GM12878 (cell line): ENCODE data around the gene CYP4A22. TPM values are rescaled to one million over a fixed set of nuclear protein-coding genes. Genes with fewer than 3 reads are reported as not detected.

Source experiments
- ATAC-seq: fragments of 200-7000 bp; cut with Tn5 transposase; 3 replicates; pipeline ENCODE4 v1.9.1; 2020; ENCODE audit warnings: mild to moderate bottlenecking, moderate library complexity
- BruUV-seq: library from RNA; stranded (reverse); fragments of 400-500 nt; replicated peaks from 2 replicates; lab custom pipeline; 2021; lab: Mats Ljungman, UMichigan
- CTCF ChIA-PET: fragments of 300-600 bp; sonication (Branson Sonifier 250); formaldehyde crosslinking; extraction: SDS; loops from one replicate; lab custom pipeline; 2021; ENCODE audit warnings: inconsistent platforms; lab: Yijun Ruan, JAX
- POLR2A ChIA-PET: fragments of 350-600 bp; formaldehyde crosslinking; extraction: SDS; loops from one replicate; lab custom pipeline; 2021; ENCODE audit warnings: inconsistent platforms; lab: Charles Lee
- RAD21 ChIA-PET: fragments of 300-600 bp; sonication (Branson Sonifier 250); formaldehyde crosslinking; loops from one replicate; lab custom pipeline; 2023; ENCODE audit warnings: antibody characterized with exemption; ENCODE audit not compliant: unreplicated experiment; lab: Charles Lee
- SMC1A ChIA-PET: fragments of 300-600 bp; sonication (Branson Sonifier 250); formaldehyde crosslinking; loops from one replicate; lab custom pipeline; 2023; ENCODE audit not compliant: unreplicated experiment, uncharacterized antibody; lab: Charles Lee
- DNase-seq: peaks from one replicate; pipeline ENCODE4 v3.0.0-alpha.2; 2011; ENCODE audit warnings: low read depth, low spot score
- FAIRE-seq: peaks from 3 replicates; lab custom pipeline; 2011; peaks lifted over from hg19 to GRCh38; lab: Jason Lieb, UNC
- H2AFZ ChIP-seq: 2 replicates; pipeline ENCODE4 v1.6.0; 2011; ENCODE audit warnings: low read depth, low read length, control low read depth; ENCODE audit not compliant: control insufficient read depth
- H3K27ac ChIP-seq: 2 replicates; pipeline ENCODE4 v1.5.1; 2011; ENCODE audit warnings: control low read depth; ENCODE audit not compliant: control insufficient read depth, insufficient read depth
- H3K27me3 ChIP-seq, 2 experiments: replicated peaks in 1 of 2; 2 replicates each; pipeline versions ENCODE4 v1.6.0 to v1.6.1; 2011; ENCODE audit warnings: low read length in 1 of 2; ENCODE audit not compliant: control insufficient read depth in 2 of 2, insufficient read depth in 2 of 2
- H3K36me3 ChIP-seq, 2 experiments: 2 replicates each; pipeline ENCODE4 v1.5.1; 2011; ENCODE audit warnings: low read length in 1 of 2; ENCODE audit not compliant: control insufficient read depth in 2 of 2, insufficient read depth in 2 of 2
- H3K4me1 ChIP-seq: 2 replicates; pipeline ENCODE4 v1.6.1; 2011; ENCODE audit warnings: mild to moderate bottlenecking, low read length, moderate library complexity, mixed read lengths; ENCODE audit not compliant: control insufficient read depth, insufficient read depth
- H3K4me2 ChIP-seq: 2 replicates; pipeline ENCODE4 v1.6.0; 2011; ENCODE audit warnings: control low read depth; ENCODE audit not compliant: control insufficient read depth, insufficient read depth
- H3K4me3 ChIP-seq: fragments of 200-600 bp; sonication (generic); 2 replicates; pipeline ENCODE4 v1.5.1; 2016
- H3K79me2 ChIP-seq: 2 replicates; pipeline ENCODE4 v1.6.0; 2011; ENCODE audit warnings: low read length; ENCODE audit not compliant: control insufficient read depth, insufficient read depth
- H3K9ac ChIP-seq: 2 replicates; pipeline ENCODE4 v1.8.0; 2011; ENCODE audit warnings: low read length, control low read depth, mixed read lengths; ENCODE audit not compliant: control insufficient read depth, insufficient read depth
- H3K9me3 ChIP-seq: replicated peaks from 3 replicates; pipeline ENCODE4 v1.5.1; 2011; ENCODE audit warnings: mild to moderate bottlenecking, low read length; ENCODE audit not compliant: control insufficient read depth, insufficient read depth
- H4K20me1 ChIP-seq: 2 replicates; pipeline ENCODE4 v1.6.0; 2011; ENCODE audit not compliant: control insufficient read depth, insufficient read depth
- BCL3 ChIP-seq: IDR thresholded peaks from 2 replicates; pipeline ENCODE4 v1.6.1; 2011; ENCODE audit warnings: borderline replicate concordance, low read depth, mild to moderate bottlenecking, moderate library complexity, low read length; ENCODE audit not compliant: insufficient read depth, poor library complexity, severe bottlenecking
- CBFB ChIP-seq: IDR thresholded peaks from 2 replicates; pipeline ENCODE4 v1.6.1; 2016; ENCODE audit warnings: antibody characterized with exemption, low read depth
- CHD4 ChIP-seq: fragments of 200-600 bp; sonication (generic); IDR thresholded peaks from 2 replicates; pipeline ENCODE4 v1.6.1; 2016; ENCODE audit warnings: mild to moderate bottlenecking
- GABPA ChIP-seq: IDR thresholded peaks from 2 replicates; pipeline ENCODE4 v1.6.1; 2014; ENCODE audit warnings: antibody characterized with exemption, low read depth, mild to moderate bottlenecking, inconsistent platforms
- KDM1A ChIP-seq: fragments of 200-600 bp; sonication (generic); IDR thresholded peaks from 2 replicates; pipeline ENCODE4 v1.6.1; 2016; ENCODE audit warnings: borderline replicate concordance
- MXI1 ChIP-seq: fragments of 150-350 bp; IDR thresholded peaks from 2 replicates; pipeline ENCODE4 v1.6.1; 2011; ENCODE audit warnings: low read depth, mild to moderate bottlenecking, inconsistent platforms, low read length, improper control_type of control experiment
- NFYA ChIP-seq: IDR thresholded peaks from 2 replicates; pipeline ENCODE4 v1.6.1; 2011; ENCODE audit warnings: low read depth, mild to moderate bottlenecking, low read length, improper control_type of control experiment, borderline replicate concordance
- PAX8 ChIP-seq: fragments of 450-650 bp; IDR thresholded peaks from 2 replicates; pipeline ENCODE4 v1.6.1; 2017; ENCODE audit warnings: mild to moderate bottlenecking, moderate library complexity
- SREBF2 ChIP-seq: IDR thresholded peaks from 2 replicates; pipeline ENCODE4 v1.6.1; 2012; ENCODE audit warnings: mild to moderate bottlenecking, low read length
- TCF7 ChIP-seq: IDR thresholded peaks from 2 replicates; pipeline ENCODE4 v1.6.1; 2014; ENCODE audit warnings: antibody characterized with exemption, borderline replicate concordance
- YY1 ChIP-seq: IDR thresholded peaks from 2 replicates; pipeline ENCODE4 v1.6.1; 2011; ENCODE audit warnings: low read depth, mild to moderate bottlenecking, low read length
- WGBS: methylation state at CpG from one replicate; pipeline ENCODE4 v1.1.6; 2016; ENCODE audit warnings: low lambda C conversion rate; ENCODE audit not compliant: insufficient replicate concordance, insufficient coverage; ENCODE audit errors: missing lambda C conversion rate; 5-methylcytosine and 5-hydroxymethylcytosine counted together
- in situ Hi-C: fragments of 300-500 bp; cut with MboI; formaldehyde crosslinking; loops from 9 replicates; pipeline ENCODE4 v1.14.3; 2018; ENCODE audit warnings: mixed read lengths
- intact Hi-C: fragments of 100-400 bp; cut with micrococcal nuclease; formaldehyde crosslinking; loops from one replicate; pipeline ENCODE4 v1.14.2; 2022; ENCODE audit not compliant: unreplicated experiment
- polyA plus RNA-seq, 11 experiments: library from polyadenylated mRNA; depleted of rRNA in 4 of 11; unstranded in 6 of 11; stranded (reverse) in 5 of 11; fragments of >200 nt; fragmentation: Nextera tagmentation in 4 of 11; fragmentation: Illumina TruSeq in 1 of 11; extraction: Ambion mirVana in 4 of 11; extraction: Trizol in 1 of 11; gene quantifications; 1 replicate in 1 of 11; 2 replicates in 10 of 11; pipeline versions ENCODE4 v1.2.1 to v1.2.3, GENCODE V29; 2011 to 2016; ENCODE audit warnings: inconsistent platforms in 2 of 11, missing spikeins in 2 of 11, low read depth in 1 of 11
- total RNA-seq, 4 experiments: library from RNA; depleted of rRNA in 3 of 4; stranded (reverse); fragments of >200 nt in 3 of 4; fragmentation: Illumina TruSeq in 1 of 4; extraction: Trizol in 1 of 4; gene quantifications; 2 replicates each; pipeline versions ENCODE4 v1.2.1 to v1.2.3, GENCODE V29; 2013 to 2021
- TF ChIP-seq, protein P1 (sequence below): IDR thresholded peaks from 2 replicates; pipeline ENCODE4 v1.6.1; 2011; ENCODE audit warnings: mild to moderate bottlenecking, low read depth, low read length, moderate library complexity; ENCODE audit not compliant: insufficient replicate concordance
- TF ChIP-seq, protein P2 (sequence below): fragments of 450-650 bp; formaldehyde crosslinking; IDR thresholded peaks from 2 replicates; pipeline ENCODE4 v1.4.0; 2020; ENCODE audit warnings: mild to moderate bottlenecking, moderate library complexity

CYP4A22 gene
- total and polyA plus RNA-seq, 10 of the 15 experiments (the other 5 are each of a cell fraction or from before 2014, with no cell fraction given) = not detected

DNA sequence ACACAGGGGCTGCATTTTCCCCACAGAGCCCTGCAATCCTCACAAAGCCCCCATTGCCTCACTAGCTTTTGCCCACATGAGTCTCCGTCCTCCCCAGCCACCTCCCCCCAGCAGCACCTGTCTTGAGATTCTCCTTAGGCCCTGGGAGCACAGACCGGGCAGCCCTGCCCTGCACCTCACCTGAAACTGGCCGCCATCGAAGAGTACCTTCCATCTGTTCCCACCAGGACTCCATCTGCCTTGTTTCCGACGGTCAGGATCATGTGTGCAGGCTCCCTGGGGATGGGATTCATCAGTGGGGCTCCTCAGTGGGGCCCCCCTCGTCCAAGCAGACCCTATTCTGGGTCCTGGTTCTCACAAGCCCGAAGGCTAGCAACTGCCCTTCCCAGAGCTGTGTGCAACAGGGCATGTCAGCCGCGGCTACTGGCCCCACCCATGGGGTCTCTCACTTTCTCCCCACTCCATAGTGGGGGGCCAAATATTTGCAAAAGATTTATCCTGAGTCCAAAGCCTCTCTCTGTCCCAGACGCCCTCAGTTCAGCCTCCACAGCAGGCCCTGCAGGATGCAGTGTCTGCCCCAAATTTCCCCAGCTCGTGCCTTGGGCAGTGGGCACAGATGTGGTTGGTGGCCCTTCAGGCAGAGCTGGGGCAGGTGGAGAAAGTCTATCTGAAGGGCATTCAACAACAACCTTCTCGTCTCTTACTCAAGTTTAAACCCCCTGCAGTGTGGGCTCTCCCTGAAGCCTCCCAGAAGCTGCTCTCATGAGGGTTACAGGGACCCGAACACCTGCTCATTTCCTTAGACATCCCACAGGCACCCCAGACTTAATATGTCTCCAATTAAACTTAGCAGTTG lies 47.8 kb downstream of the CYP4A22 start:
- no peaks in the 10 kb centered on the region for H3K4me1 ChIP-seq
- H2AFZ ChIP-seq = no peak overlapping the region
- H3K4me2 ChIP-seq = no peak overlapping the region
- in situ Hi-C loops = no loop called here
- no peak overlapping the region for H3K27ac ChIP-seq
- intact Hi-C loops = no loop called here
- no peak overlapping the region for H3K9ac ChIP-seq
- H3K36me3 ChIP-seq = no peaks in the 10 kb centered on the region
- DNase-seq = no peak
- ChIA-PET POLR2A (no interaction called here), CTCF (interaction anchor here (2.7 kb wide), 1 partner anchor 8 kb away, joined by 20 read pairs; no protein-coding TSS in a partner anchor), RAD21 (no interaction called here), SMC1A (no interaction called here)
- FAIRE-seq = no peak
- H3K79me2 ChIP-seq = no peaks in the 10 kb centered on the region
- no peaks in the 10 kb centered on the region for H4K20me1 ChIP-seq
- no TSS peak for BruUV-seq
- no peak for ATAC-seq
- H3K27me3 ChIP-seq = no peaks in the 10 kb centered on the region; a peak in 1 of 4 replicates
- 30% methylated on average over 14 of the region's 14 CpGs for WGBS
- no peak overlapping the region for H3K4me3 ChIP-seq
- H3K9me3 ChIP-seq = no peaks in the 10 kb centered on the region
- TF ChIP-seq GABPA (no peak), CHD4 (no peak), NFYA (no peak), SREBF2 (no peak), MXI1 (no peak), YY1 (no peak), TCF7 (no peak), KDM1A (no peak), CBFB (no peak), PAX8 (no peak), BCL3 (no peak)
- TF ChIP-seq, protein P1, sequence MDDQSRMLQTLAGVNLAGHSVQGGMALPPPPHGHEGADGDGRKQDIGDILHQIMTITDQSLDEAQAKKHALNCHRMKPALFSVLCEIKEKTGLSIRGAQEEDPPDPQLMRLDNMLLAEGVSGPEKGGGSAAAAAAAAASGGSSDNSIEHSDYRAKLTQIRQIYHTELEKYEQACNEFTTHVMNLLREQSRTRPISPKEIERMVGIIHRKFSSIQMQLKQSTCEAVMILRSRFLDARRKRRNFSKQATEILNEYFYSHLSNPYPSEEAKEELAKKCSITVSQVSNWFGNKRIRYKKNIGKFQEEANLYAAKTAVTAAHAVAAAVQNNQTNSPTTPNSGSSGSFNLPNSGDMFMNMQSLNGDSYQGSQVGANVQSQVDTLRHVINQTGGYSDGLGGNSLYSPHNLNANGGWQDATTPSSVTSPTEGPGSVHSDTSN = no peak
- TF ChIP-seq, protein P2, sequence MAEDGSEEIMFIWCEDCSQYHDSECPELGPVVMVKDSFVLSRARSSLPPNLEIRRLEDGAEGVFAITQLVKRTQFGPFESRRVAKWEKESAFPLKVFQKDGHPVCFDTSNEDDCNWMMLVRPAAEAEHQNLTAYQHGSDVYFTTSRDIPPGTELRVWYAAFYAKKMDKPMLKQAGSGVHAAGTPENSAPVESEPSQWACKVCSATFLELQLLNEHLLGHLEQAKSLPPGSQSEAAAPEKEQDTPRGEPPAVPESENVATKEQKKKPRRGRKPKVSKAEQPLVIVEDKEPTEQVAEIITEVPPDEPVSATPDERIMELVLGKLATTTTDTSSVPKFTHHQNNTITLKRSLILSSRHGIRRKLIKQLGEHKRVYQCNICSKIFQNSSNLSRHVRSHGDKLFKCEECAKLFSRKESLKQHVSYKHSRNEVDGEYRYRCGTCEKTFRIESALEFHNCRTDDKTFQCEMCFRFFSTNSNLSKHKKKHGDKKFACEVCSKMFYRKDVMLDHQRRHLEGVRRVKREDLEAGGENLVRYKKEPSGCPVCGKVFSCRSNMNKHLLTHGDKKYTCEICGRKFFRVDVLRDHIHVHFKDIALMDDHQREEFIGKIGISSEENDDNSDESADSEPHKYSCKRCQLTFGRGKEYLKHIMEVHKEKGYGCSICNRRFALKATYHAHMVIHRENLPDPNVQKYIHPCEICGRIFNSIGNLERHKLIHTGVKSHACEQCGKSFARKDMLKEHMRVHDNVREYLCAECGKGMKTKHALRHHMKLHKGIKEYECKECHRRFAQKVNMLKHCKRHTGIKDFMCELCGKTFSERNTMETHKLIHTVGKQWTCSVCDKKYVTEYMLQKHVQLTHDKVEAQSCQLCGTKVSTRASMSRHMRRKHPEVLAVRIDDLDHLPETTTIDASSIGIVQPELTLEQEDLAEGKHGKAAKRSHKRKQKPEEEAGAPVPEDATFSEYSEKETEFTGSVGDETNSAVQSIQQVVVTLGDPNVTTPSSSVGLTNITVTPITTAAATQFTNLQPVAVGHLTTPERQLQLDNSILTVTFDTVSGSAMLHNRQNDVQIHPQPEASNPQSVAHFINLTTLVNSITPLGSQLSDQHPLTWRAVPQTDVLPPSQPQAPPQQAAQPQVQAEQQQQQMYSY (CRISPR knock-in tag) = no peak
